GM10248 (cell line): ENCODE results near the gene GPS1.
A peak's percentile ranks its signal among the peaks of the same experiment; 100 is the strongest.

Source experiments
- CTCF ChIA-PET: fragments of 300-600 bp; sonication (Branson Sonifier 250); formaldehyde crosslinking; extraction: SDS; loops from one replicate; lab custom pipeline; 2021; ENCODE audit warnings: antibody characterized with exemption; lab: Yijun Ruan, JAX
- POLR2A ChIA-PET: fragments of 350-650 bp; sonication (Branson Sonifier 250); formaldehyde crosslinking; extraction: SDS; loops from one replicate; lab custom pipeline; 2020; ENCODE audit warnings: antibody characterized with exemption; lab: Yijun Ruan, JAX
- DNase-seq: peaks from one replicate; pipeline ENCODE4 v3.0.0; 2012; ENCODE audit errors: extremely low spot score
- TF ChIP-seq, protein P1 (sequence below): IDR thresholded peaks from 2 replicates; pipeline ENCODE4 v1.5.1; 2012; ENCODE audit warnings: mild to moderate bottlenecking, low read depth; ENCODE audit errors: extremely low read depth, missing control alignments, control extremely low read depth

Gene GPS1

GRCh38 chr17:82034371-82035011, 17.2 kb upstream of the GPS1 start:
- CTCF ChIA-PET, result interaction anchor here (0.9 to 3.0 kb wide), 4 partner anchors 13 to 120 kb away, joined by 3 to 16 read pairs (median 6); partner anchors contain the start of genes CENPX and LRRC45
- TF ChIP-seq, protein P1, sequence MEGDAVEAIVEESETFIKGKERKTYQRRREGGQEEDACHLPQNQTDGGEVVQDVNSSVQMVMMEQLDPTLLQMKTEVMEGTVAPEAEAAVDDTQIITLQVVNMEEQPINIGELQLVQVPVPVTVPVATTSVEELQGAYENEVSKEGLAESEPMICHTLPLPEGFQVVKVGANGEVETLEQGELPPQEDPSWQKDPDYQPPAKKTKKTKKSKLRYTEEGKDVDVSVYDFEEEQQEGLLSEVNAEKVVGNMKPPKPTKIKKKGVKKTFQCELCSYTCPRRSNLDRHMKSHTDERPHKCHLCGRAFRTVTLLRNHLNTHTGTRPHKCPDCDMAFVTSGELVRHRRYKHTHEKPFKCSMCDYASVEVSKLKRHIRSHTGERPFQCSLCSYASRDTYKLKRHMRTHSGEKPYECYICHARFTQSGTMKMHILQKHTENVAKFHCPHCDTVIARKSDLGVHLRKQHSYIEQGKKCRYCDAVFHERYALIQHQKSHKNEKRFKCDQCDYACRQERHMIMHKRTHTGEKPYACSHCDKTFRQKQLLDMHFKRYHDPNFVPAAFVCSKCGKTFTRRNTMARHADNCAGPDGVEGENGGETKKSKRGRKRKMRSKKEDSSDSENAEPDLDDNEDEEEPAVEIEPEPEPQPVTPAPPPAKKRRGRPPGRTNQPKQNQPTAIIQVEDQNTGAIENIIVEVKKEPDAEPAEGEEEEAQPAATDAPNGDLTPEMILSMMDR, result no peak
- POLR2A ChIA-PET, result no interaction called here
- DNase-seq, result no peak

DNA sequence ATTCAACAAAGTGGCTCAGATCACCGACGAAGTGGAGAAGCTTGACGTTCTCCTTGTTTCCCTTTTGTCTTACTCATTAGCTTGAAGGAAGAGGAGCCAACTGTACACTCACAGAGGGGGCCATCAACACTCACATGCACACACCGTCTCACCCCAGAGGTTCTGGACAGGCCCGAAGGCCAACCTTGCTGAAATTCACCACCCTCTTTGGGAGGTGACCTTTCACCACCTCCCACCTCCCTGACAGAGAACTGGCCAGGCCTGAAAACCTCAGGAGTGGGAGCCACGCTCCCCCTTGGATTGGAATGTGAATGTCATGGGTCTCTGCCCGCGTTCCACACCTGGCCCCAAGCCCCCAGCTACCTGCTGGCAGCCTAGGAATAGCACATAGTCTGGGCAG, 16.2 kb upstream of the GPS1 start:
- TF ChIP-seq, protein P1, result no peak
- CTCF ChIA-PET, result interaction anchor here (0.9 to 3.0 kb wide), 7 partner anchors 12 to 119 kb away, joined by 3 to 16 read pairs (median 4); partner anchors contain the start of genes CENPX and LRRC45
- POLR2A ChIA-PET, result no interaction called here
- DNase-seq, result no peak

GRCh38 chr17:82035956-82036633, 15.6 kb upstream of the GPS1 start:
- DNase-seq, result no peak
- CTCF ChIA-PET, result interaction anchor here (0.6 to 3.0 kb wide), 8 partner anchors 12 to 78 kb away, joined by 3 to 16 read pairs (median 4); partner anchors contain the start of genes CENPX and LRRC45
- POLR2A ChIA-PET, result no interaction called here
- TF ChIP-seq, protein P1, result no peak

DNA sequence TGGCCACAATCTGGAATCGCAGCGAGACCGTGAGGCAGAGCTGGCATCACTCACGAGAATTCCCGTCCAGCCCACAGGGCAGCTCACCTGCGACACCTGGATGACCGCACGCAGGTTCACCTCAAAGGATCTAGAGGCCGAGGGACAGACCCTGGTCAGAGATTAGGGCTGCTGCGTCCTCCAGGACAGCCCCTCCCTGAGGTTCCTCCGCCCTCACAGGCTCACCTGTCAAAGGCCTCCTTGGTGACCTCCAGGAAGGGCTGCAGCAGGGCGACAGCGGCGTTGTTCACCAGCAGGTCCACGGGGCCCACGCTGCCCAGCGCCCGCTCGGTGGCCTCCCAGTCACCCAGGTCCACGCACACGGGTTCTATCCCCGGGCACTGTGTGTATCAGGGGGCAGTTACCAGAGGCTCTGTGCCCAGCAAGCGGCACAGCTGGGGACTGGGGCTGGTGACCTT, 15.0 kb upstream of the GPS1 start:
- ChIA-PET POLR2A (interaction anchor here (1.6 kb wide), 1 partner anchor 13 kb away, joined by 5 read pairs; no protein-coding TSS in a partner anchor), CTCF (interaction anchor here (0.8 to 3.0 kb wide), 7 partner anchors 10 to 118 kb away, joined by 3 to 16 read pairs (median 5); partner anchors contain the start of genes CENPX and LRRC45)
- DNase-seq, result no peak
- TF ChIP-seq, protein P1, result no peak

GRCh38 chr17:82037092-82037888, 14.4 kb upstream of the GPS1 start, which contains the start of gene DCXR:
DCXR (minus strand) TSS chr17:82037697; CDS start chr17:82037682, 15 bp downstream.
- POLR2A ChIA-PET, result interaction anchor here (0.6 to 1.6 kb wide), 10 partner anchors 12 to 262 kb away, joined by 3 to 14 read pairs (median 4); partner anchors contain the start of genes CENPX, GPS1 and LRRC45
- CTCF ChIA-PET, result interaction anchor here (0.6 to 5.6 kb wide), 35 partner anchors 10 to 387 kb away, joined by 3 to 67 read pairs (median 3); partner anchors contain the start of genes CENPX, LRRC45 and PYCR1
- DNase-seq, result peak; percentile 98
- TF ChIP-seq, protein P1, result peak; percentile 93
